MCF 10A (cell line): Measurements from ENCODE around the gene SERPINB1. TPM values are rescaled to one million over a fixed set of nuclear protein-coding genes. Genes with fewer than 3 reads are reported as not detected.

ENCODE experiments used
- BruUV-seq: library from RNA; stranded (reverse); fragments of 400-500 nt; replicated peaks from 2 replicates; lab custom pipeline; 2021; lab: Mats Ljungman, UMichigan
- CTCF ChIA-PET: fragments of 300-600 bp; sonication (Branson Sonifier 250); formaldehyde crosslinking; extraction: SDS; loops from one replicate; lab custom pipeline; 2021; ENCODE audit warnings: antibody characterized with exemption, inconsistent platforms; lab: Yijun Ruan, JAX
- POLR2A ChIA-PET: fragments of 300-600, 350-650 bp; sonication (Branson Sonifier 250); formaldehyde crosslinking; extraction: SDS; loops from one replicate; lab custom pipeline; 2020; ENCODE audit warnings: antibody characterized with exemption, inconsistent platforms; lab: Yijun Ruan, JAX
- DNase-seq: peaks from one replicate; pipeline ENCODE4 v3.0.0-alpha.2; 2018; ENCODE audit not compliant: unreplicated experiment
- H3K27ac Mint-ChIP-seq: one replicate; pipeline ENCODE4 v1.8.0; 2022; ENCODE audit warnings: mild to moderate bottlenecking, low read depth, mixed read lengths; ENCODE audit not compliant: unreplicated experiment
- H3K27me3 Mint-ChIP-seq: one replicate; pipeline ENCODE4 v1.8.0; 2022; ENCODE audit warnings: mixed read lengths; ENCODE audit not compliant: insufficient read depth, unreplicated experiment
- H3K36me3 Mint-ChIP-seq: one replicate; pipeline ENCODE4 v1.8.0; 2022; ENCODE audit warnings: mild to moderate bottlenecking, moderate library complexity, mixed read lengths; ENCODE audit not compliant: insufficient read depth, unreplicated experiment
- H3K4me1 Mint-ChIP-seq: one replicate; pipeline ENCODE4 v1.8.0; 2022; ENCODE audit warnings: mixed read lengths; ENCODE audit not compliant: insufficient read depth, unreplicated experiment
- H3K4me3 Mint-ChIP-seq: one replicate; pipeline ENCODE4 v1.8.0; 2022; ENCODE audit warnings: mild to moderate bottlenecking, moderate library complexity, mixed read lengths; ENCODE audit not compliant: unreplicated experiment
- H3K9me3 Mint-ChIP-seq: one replicate; pipeline ENCODE4 v1.8.0; 2022; ENCODE audit warnings: mixed read lengths; ENCODE audit not compliant: unreplicated experiment
- intact Hi-C: fragments of 100-400 bp; cut with micrococcal nuclease; formaldehyde crosslinking; loops from 2 replicates; pipeline ENCODE4 v1.14.1; 2022
- total RNA-seq: library from RNA; stranded (reverse); gene quantifications from 2 replicates; pipeline ENCODE4 v1.2.3, GENCODE V29; 2022
- TF ChIP-seq, protein P1 (sequence below): fragments of 200-600 bp; IDR thresholded peaks from one replicate; pipeline ENCODE4 v1.8.0; 2022; ENCODE audit warnings: antibody characterized with exemption, mild to moderate bottlenecking; ENCODE audit not compliant: unreplicated experiment

SERPINB1 gene
- total RNA-seq, 1 experiment from 2014 or later = 20.8 TPM

DNA sequence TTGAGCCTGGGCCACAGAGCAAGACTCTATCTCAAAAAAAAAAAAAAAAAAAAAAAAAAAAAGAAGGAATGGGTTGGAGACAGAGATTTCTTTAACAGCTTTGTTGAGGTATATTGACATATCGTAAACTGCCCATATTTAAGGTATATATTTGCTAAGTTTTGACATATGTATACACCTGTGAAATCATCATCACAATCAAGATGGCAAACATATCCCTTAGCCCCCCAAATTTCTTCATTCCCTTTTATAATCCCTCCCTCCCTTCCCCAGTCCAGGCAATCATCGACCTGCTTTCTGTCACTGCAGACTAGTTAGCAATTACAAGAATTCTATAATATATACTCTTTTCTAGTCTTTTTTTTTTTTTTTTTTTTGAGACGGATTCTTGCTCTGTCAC, 29.0 kb downstream of the SERPINB1 start:
- H3K4me3 Mint-ChIP-seq = no peak overlapping the region
- CTCF ChIA-PET = no interaction called here
- H3K9me3 Mint-ChIP-seq = peaks cover 16% of the 10 kb centered on the region

DNA sequence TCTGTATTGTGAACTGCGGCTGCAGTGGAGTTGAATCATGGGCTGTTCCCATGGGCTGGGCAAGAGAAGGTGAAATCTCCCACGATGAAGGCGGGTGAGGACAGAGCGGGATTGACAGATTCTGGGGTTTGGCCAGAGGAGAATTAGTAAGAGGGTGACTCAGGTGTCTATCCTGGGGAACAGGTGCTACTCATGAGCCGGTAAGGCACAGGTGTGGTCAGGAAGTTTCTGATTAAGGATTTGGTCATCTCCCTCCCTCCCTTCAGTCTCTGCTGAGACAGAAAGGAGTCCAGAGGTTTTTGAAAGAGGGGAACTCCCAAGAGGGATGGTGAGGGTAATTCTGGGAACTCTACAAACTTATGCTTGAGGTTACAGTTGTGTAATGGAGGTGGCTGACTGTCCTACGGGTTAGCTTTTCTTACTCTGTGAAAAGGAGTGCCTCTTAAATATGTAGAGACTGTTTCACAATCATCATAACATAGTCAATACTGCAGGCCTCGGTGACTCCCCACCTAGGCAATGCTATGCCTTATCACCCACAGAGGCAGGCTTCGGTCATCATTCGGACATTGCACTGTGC, 31.5 kb downstream of the SERPINB1 start:
- Mint-ChIP-seq H3K27me3 (no peaks in the 10 kb centered on the region), H3K9me3 (peaks cover under 1% of the 10 kb centered on the region), H3K27ac (peak overlapping the region; percentile 84), H3K4me3 (peak overlapping the region; percentile 24), H3K4me1 (peaks cover 24% of the 10 kb centered on the region), H3K36me3 (no peaks in the 10 kb centered on the region)
- POLR2A ChIA-PET = interaction anchor here (0.7 to 2.5 kb wide), 12 partner anchors 9 to 179 kb away, joined by 4 to 29 read pairs (median 5); partner anchors contain the start of genes SERPINB1 and WRNIP1
- peak; percentile 99 for DNase-seq
- CTCF ChIA-PET = interaction anchor here (1.3 to 1.4 kb wide), 2 partner anchors 19 to 30 kb away, joined by 3 read pairs; no protein-coding TSS in a partner anchor
- TF ChIP-seq, protein P1, sequence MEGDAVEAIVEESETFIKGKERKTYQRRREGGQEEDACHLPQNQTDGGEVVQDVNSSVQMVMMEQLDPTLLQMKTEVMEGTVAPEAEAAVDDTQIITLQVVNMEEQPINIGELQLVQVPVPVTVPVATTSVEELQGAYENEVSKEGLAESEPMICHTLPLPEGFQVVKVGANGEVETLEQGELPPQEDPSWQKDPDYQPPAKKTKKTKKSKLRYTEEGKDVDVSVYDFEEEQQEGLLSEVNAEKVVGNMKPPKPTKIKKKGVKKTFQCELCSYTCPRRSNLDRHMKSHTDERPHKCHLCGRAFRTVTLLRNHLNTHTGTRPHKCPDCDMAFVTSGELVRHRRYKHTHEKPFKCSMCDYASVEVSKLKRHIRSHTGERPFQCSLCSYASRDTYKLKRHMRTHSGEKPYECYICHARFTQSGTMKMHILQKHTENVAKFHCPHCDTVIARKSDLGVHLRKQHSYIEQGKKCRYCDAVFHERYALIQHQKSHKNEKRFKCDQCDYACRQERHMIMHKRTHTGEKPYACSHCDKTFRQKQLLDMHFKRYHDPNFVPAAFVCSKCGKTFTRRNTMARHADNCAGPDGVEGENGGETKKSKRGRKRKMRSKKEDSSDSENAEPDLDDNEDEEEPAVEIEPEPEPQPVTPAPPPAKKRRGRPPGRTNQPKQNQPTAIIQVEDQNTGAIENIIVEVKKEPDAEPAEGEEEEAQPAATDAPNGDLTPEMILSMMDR = no peak
- no TSS peak for BruUV-seq
- intact Hi-C loops = loop anchor here (1.0 to 2.0 kb wide), 4 partner anchors 8 to 43 kb away; partner anchors contain the start of gene SERPINB1

More for the DNA sequence above, 29.0 kb downstream of the SERPINB1 start:
- H3K27me3 Mint-ChIP-seq = no peaks in the 10 kb centered on the region
- no peak overlapping the region for H3K27ac Mint-ChIP-seq
- DNase-seq = no peak
- H3K4me1 Mint-ChIP-seq = peaks cover 24% of the 10 kb centered on the region
- POLR2A ChIA-PET = interaction anchor here (0.9 kb wide), 2 partner anchors 18 to 47 kb away, joined by 3 to 6 read pairs; partner anchors contain the start of gene WRNIP1
- H3K36me3 Mint-ChIP-seq = no peaks in the 10 kb centered on the region
- no TSS peak for BruUV-seq
- intact Hi-C loops = no loop called here
- TF ChIP-seq, protein P1 = no peak

DNA sequence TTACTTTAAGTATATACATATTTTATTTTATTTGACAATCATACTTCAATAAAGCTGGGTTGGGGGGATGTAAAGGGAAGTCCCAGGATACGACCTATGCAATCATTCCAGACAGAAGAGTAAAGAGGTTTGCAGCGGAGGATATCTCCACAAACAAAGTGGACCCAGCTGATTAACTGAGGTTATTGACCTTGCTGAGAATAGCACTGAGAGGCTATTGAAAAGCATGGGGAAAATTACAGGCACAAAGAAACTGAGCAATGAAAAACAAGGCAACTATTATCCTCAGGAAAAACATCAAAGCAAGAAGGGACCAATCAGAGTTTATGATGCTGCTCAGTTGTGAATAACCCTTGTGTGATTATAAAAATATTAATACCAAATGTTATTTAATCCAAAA, 32.6 kb downstream of the SERPINB1 start:
- Mint-ChIP-seq H3K27me3 (no peaks in the 10 kb centered on the region), H3K27ac (no peak overlapping the region), H3K9me3 (no peaks in the 10 kb centered on the region), H3K4me1 (peaks cover 24% of the 10 kb centered on the region), H3K36me3 (no peaks in the 10 kb centered on the region), H3K4me3 (no peak overlapping the region)
- TF ChIP-seq, protein P1 = no peak
- CTCF ChIA-PET = interaction anchor here (0.7 to 2.4 kb wide), 4 partner anchors 18 to 171 kb away, joined by 3 to 6 read pairs (median 3); no protein-coding TSS in a partner anchor
- POLR2A ChIA-PET = interaction anchor here (0.7 to 2.5 kb wide), 8 partner anchors 9 to 180 kb away, joined by 3 to 29 read pairs (median 4); partner anchors contain the start of gene SERPINB1
- intact Hi-C loops = no loop called here
- no TSS peak for BruUV-seq
- DNase-seq = no peak

DNA sequence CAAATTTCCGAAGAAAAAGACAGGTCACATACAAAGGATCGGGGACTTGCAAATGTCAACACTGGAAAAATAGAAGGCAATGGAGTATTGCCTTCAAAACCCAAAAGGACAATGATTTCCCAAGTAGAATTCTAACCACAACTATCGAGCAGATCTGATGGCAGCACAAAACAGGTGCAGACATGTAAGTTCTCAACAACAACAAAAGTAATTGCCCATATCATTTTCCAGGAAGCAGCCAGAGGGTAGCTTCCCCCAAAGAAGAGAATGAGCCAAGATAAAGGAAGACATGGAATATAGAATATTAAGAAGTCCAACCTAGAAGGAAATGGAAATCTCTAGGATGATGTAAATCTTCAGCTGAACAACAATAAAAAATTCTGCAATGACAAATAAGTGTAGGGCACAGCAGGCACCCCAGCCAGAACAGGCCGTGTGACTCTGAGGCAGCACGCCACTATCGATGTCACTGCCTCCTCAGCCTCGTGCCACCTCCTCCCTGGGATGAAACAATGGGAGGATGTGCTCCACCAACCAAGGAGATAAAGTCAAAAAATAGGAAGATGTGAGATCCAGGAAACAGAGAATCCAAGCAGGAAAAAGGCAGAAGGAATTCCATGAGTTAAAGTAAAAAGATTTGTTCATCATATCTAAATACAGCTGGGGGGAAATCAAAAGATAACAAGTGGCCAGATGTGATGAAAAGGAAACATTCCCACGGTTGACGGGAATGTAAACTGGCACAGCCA, 34.1 kb downstream of the SERPINB1 start:
- Mint-ChIP-seq H3K27ac (no peak overlapping the region), H3K4me1 (peaks cover 24% of the 10 kb centered on the region), H3K4me3 (no peak overlapping the region), H3K36me3 (no peaks in the 10 kb centered on the region), H3K27me3 (no peaks in the 10 kb centered on the region), H3K9me3 (no peaks in the 10 kb centered on the region)
- CTCF ChIA-PET = interaction anchor here (1.1 to 2.4 kb wide), 3 partner anchors 16 to 39 kb away, joined by 3 to 6 read pairs (median 6); partner anchors contain the start of gene SERPINB1
- BruUV-seq = no TSS peak
- TF ChIP-seq, protein P1 = no peak
- intact Hi-C loops = no loop called here
- no peak for DNase-seq
- POLR2A ChIA-PET = interaction anchor here (1.8 kb wide), 1 partner anchor 10 kb away, joined by 4 read pairs; no protein-coding TSS in a partner anchor
